Measurements from ENCODE around the gene NT5DC2. TPM values are rescaled to one million over a fixed set of nuclear protein-coding genes. Genes with fewer than 3 reads are reported as not detected.
A peak's percentile ranks its signal among the peaks of the same experiment; 100 is the strongest.
"Not testable (repeated sequence)": the region's sequence is repeated elsewhere in the genome, so short reads cannot be mapped to it uniquely, and the experiment has no call there.

Gene NT5DC2
- total RNA-seq, 2 donors from 2014 or later: 25.4 to 32.4 TPM

DNA sequence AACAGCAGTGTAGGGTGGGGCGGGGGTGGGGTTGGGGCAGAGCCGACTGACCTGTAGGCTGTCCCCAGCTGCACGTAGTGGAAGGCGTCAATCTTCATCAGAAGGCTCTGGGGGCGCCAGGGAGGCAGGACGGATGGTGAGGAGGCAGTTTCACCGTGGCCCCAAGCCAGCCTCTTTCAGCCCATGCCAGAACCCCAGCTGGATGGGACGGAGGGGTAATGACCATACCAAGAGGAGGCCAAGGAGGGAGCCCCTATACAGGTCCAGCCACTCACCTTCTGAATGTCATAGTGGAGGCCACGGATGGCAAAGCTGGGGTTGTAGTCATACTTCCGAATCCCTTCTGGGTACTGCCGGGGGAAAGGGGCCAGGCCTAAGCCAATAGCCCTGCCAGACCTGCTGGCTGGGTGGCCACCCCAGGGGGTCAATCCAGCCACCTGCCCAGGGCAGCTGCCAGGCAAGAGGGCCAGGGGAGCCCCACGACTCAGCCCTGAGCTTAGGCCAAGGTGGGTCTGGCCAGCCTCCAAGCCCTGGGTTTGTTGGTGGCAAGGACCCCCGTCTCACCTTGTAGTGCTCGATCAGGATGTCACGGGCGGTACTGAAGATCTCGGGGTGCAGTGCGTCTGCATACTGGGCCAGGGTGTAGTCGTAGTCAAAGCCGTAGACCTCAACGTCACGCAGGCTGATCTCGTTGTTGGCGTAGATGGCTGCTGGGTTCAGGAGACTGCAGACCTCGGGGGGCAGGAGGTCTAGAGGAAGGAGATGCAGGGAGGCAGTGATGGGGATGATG lies 4.9 kb downstream of the NT5DC2 start:
- ATAC-seq (no peak), DNase-seq (peak in 1 of 4 donors; percentile 14)
- intact Hi-C loops (cut with DNase I): no loop called here
- WGBS, 2 donors: 91 to 96% methylated on average over 14 to 18 of the region's 25 CpGs
- no peak for TF ChIP-seq POLR2A (IDR thresholded peaks at IDR 0.05)
- TF ChIP-seq, protein P1, sequence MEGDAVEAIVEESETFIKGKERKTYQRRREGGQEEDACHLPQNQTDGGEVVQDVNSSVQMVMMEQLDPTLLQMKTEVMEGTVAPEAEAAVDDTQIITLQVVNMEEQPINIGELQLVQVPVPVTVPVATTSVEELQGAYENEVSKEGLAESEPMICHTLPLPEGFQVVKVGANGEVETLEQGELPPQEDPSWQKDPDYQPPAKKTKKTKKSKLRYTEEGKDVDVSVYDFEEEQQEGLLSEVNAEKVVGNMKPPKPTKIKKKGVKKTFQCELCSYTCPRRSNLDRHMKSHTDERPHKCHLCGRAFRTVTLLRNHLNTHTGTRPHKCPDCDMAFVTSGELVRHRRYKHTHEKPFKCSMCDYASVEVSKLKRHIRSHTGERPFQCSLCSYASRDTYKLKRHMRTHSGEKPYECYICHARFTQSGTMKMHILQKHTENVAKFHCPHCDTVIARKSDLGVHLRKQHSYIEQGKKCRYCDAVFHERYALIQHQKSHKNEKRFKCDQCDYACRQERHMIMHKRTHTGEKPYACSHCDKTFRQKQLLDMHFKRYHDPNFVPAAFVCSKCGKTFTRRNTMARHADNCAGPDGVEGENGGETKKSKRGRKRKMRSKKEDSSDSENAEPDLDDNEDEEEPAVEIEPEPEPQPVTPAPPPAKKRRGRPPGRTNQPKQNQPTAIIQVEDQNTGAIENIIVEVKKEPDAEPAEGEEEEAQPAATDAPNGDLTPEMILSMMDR (IDR thresholded peaks at IDR 0.05): no peak
- Histone ChIP-seq H3K9me3 (no peaks in the 10 kb centered on the region), H3K4me1 (peaks cover 23% of the 10 kb centered on the region), H3K27ac (no peak overlapping the region), H3K27me3 (no peaks in the 10 kb centered on the region), H3K36me3 (replicated peaks in 1 of 2; ENCODE audit: insufficient read depth in 1 of 2, low read depth in 2 of 2) (no peaks in the 10 kb centered on the region), H3K4me3 (no peak overlapping the region)

DNA sequence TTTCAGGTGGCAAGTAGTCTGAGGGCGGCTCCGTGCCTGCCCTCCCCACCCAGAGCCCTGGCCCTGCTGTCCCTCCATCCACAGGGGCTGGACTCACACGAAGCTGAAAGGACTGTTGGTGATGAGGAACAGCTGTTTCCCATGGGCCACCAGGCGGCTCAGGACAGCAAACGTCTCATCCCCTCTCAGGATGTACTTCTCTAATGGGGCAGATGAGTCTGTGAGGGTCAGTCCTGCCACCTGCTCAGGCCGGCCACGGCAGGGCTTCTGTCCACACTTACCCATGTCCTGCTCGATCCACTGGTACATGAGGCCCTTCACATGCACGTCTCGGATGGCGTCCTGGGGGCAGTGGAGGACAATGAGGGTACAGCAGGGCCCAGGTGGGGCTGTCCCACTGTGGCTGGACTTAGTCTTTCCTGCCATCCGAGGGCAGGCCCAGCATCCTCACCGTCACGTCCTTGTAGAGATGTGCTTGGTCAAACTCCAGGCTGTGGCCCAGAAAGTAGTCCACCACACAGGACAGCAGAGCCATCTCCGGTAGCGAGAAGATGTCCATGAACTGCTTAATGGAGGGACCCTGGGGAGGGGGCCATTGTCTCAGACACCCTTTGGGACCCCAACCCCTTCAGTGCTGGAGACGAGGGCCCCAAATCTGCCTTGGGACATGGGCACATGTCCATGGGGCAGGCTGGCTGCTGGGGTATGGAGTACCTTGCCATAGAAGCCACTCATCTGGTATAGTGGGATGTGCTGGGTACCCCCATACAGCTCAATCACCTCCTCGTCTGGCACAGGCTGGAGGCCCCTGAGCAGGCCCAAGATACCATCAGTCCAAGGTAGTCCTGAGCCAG lies 5.7 kb downstream of the NT5DC2 start:
- Histone ChIP-seq H3K4me3 (no peak overlapping the region), H3K9me3 (no peaks in the 10 kb centered on the region), H3K27ac (no peak overlapping the region), H3K36me3 (replicated peaks in 1 of 2; ENCODE audit: insufficient read depth in 1 of 2, low read depth in 2 of 2) (no peaks in the 10 kb centered on the region), H3K27me3 (no peaks in the 10 kb centered on the region), H3K4me1 (peaks cover 20% of the 10 kb centered on the region)
- ATAC-seq (no peak), DNase-seq (peak in 2 of 4 donors; percentile 4 to 9)
- 85 to 93% methylated on average over 11 to 18 of the region's 18 CpGs for WGBS, 2 donors
- TF ChIP-seq, protein P1 (IDR thresholded peaks at IDR 0.05): no peak
- TF ChIP-seq POLR2A (IDR thresholded peaks at IDR 0.05): no peak
- intact Hi-C loops (cut with DNase I): no loop called here

GRCh38 chr3:52527039-52527731 lies 6.5 kb downstream of the NT5DC2 start:
- WGBS, 2 donors: 90 to 97% methylated on average over 10 to 14 of the region's 14 CpGs
- DNase-seq (peak in 2 of 4 donors; percentile 5 to 14), ATAC-seq (no peak)
- Histone ChIP-seq H3K9me3 (no peaks in the 10 kb centered on the region), H3K27me3 (no peaks in the 10 kb centered on the region), H3K4me1 (peaks cover 14% of the 10 kb centered on the region), H3K36me3 (replicated peaks in 1 of 2; ENCODE audit: insufficient read depth in 1 of 2, low read depth in 2 of 2) (no peaks in the 10 kb centered on the region), H3K4me3 (no peak overlapping the region), H3K27ac (no peak overlapping the region)
- TF ChIP-seq POLR2A (IDR thresholded peaks at IDR 0.05): no peak
- TF ChIP-seq, protein P1 (IDR thresholded peaks at IDR 0.05): no peak
- intact Hi-C loops (cut with DNase I): no loop called here

DNA sequence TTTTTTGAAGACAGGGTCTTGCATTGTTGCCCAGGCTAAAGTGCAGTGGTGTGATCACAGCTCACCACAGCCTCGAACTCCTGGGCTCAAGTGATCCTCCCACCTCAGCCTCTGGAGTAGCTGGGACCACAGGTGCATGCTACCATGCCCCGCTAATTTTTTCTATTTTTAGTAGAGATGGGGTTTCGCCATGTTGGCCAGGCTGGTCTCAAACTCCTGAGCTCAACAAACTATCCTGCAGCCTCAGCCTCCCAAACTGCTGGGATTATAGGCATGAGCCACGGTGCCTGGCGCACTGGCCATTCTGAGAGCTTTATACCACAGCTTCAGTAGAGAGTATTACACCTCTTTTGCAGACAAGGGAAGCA lies 7.0 kb downstream of the NT5DC2 start:
- Histone ChIP-seq H3K4me1 (peaks cover 14% of the 10 kb centered on the region), H3K27ac (peak overlapping the region in 2 of 4 donors; percentile 56 to 65)
- ATAC-seq; H3K9me3 ChIP-seq; DNase-seq; H3K27me3 ChIP-seq; H3K4me3 ChIP-seq; intact Hi-C loops (cut with DNase I); H3K36me3 ChIP-seq (replicated peaks in 1 of 2; ENCODE audit: insufficient read depth in 1 of 2, low read depth in 2 of 2): not testable (repeated sequence)
- WGBS, 2 donors: 93 to 100% methylated on average over 5 of the region's 5 CpGs
